Heart left ventricle (tissue), 13 donors: Measurements from ENCODE around the gene PSEN2.

Experiments
- POLR2A ChIP-seq, 2 donors: fragments of 450-650 bp; IDR thresholded peaks; one replicate each; pipeline ENCODE4 v1.6.1; 2017; ENCODE audit warnings: antibody characterized with exemption in 2 of 2, mild to moderate bottlenecking in 2 of 2, moderate library complexity in 2 of 2
- TF ChIP-seq, protein P1 (sequence below), 12 donors: fragments of 200-600 bp; sonication (generic) in 4 of 12; IDR thresholded peaks; one replicate each; pipeline versions ENCODE4 v1.5.0 to v1.8.0; 2018 to 2022; ENCODE audit warnings: antibody characterized with exemption in 12 of 12, mild to moderate bottlenecking in 5 of 12
- donor health status: ischemic (EF 13 %, LVEDD 7.1; RV severe dilation, severe dysfunction).
- donor health status: DM: no; HTN: yes; CAD: no.
- donor health status: DM: no; HTN: no; CAD: no.
- donor health status: ischemic (EF 25% LVEDD 6.9; RV normal size, moderate dysfunction).
- donor health status: ischemic (EF 25% LVEDD 5.7; RV mildly dilated, moderate dysfunction).
- donor health status: ischemic (EF 35%, LVEDD 5.7; RV mildly dilated, moderate dysfunction).
- donor health status: nonischemic (EF 11% LVEDD 7.7; RV severe dilation, severe dysfunction).
- donor health status: DM: yes; HTN: yes; CAD: no.
- donor health status: PGD.
- donor health status: ischemic (EF 29% LVEDD 5.4; RV normal size, mild dysfunction).
- donor health status: nonischemic (EF 23%, LVEDD 6.1; RV moderate dilation, normal function).

DNA sequence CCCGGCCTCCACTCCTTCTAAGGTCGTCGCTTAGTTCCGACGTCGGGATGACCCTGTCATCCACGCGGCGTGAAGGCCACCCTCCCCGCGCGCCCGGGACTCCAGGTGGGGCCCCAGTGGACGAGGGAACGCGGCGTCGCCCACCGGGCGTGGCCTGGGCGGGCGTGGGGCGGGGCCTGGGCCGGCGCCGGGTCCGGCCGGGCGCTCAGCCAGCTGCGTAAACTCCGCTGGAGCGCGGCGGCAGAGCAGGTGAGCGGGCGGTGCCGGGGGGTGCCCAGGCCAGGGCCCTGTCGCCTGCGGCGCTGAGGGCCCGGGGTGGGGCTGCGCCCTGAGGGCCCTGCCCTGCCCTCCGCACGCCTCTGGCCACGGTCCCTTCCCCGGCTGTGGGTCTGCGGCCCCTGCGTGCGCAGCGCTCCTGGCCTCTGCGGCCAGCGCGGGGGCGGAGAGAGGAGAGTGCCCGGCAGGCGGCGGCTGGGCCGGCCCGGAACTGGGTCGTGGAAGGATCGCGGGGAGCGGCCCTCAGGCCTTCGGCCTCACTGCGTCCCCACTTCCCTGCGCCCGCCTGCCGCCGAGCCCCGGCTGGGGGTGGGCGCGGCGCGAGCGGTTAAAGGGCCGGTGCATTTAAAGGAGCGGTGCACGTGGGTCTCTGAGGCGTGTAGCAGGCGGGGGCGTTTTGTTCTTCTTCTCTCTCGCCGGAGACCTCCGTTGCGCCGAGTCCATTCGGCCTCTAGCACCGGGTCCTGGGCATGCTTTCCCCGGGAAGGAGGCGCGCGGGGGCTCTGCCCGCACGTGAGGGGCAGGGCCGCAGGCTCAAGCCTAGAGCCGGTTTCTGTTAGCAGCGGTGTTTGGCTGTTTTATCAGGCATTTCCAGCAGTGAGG is at the start of gene PSEN2:
- TF ChIP-seq, protein P1, sequence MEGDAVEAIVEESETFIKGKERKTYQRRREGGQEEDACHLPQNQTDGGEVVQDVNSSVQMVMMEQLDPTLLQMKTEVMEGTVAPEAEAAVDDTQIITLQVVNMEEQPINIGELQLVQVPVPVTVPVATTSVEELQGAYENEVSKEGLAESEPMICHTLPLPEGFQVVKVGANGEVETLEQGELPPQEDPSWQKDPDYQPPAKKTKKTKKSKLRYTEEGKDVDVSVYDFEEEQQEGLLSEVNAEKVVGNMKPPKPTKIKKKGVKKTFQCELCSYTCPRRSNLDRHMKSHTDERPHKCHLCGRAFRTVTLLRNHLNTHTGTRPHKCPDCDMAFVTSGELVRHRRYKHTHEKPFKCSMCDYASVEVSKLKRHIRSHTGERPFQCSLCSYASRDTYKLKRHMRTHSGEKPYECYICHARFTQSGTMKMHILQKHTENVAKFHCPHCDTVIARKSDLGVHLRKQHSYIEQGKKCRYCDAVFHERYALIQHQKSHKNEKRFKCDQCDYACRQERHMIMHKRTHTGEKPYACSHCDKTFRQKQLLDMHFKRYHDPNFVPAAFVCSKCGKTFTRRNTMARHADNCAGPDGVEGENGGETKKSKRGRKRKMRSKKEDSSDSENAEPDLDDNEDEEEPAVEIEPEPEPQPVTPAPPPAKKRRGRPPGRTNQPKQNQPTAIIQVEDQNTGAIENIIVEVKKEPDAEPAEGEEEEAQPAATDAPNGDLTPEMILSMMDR (IDR thresholded peaks at IDR 0.05): peak in 9 of 12 donors; percentile 13 to 46 (median 22)
- peak in 1 of 2 donors; percentile 67 for TF ChIP-seq POLR2A (IDR thresholded peaks at IDR 0.05)
